Parathyroid adenoma (tissue), 2 donors: Measurements from ENCODE around the gene CCDC122.

ENCODE experiments used
- H2AFZ ChIP-seq: fragments of 300-600 bp; sonication (generic); one replicate; pipeline ENCODE4 v1.7.0; 2017; ENCODE audit warnings: antibody characterized with exemption, mild to moderate bottlenecking
- H3K27ac ChIP-seq: fragments of 300-600 bp; sonication (generic); one replicate; pipeline ENCODE4 v1.7.0; 2017
- H3K27me3 ChIP-seq: fragments of 300-600 bp; sonication (generic); one replicate; pipeline ENCODE4 v1.7.0; 2017; ENCODE audit warnings: low read length; ENCODE audit not compliant: control insufficient read depth, insufficient read depth
- H3K36me3 ChIP-seq: fragments of 300-600 bp; sonication (generic); one replicate; pipeline ENCODE4 v1.7.0; 2017; ENCODE audit warnings: low read length; ENCODE audit not compliant: control insufficient read depth, insufficient read depth
- H3K4me1 ChIP-seq: fragments of 300-600 bp; sonication (generic); one replicate; pipeline ENCODE4 v1.7.0; 2017; ENCODE audit warnings: control low read depth
- H3K4me2 ChIP-seq: fragments of 300-600 bp; sonication (generic); one replicate; pipeline ENCODE4 v1.7.0; 2017; ENCODE audit warnings: low read length
- H3K4me3 ChIP-seq: fragments of 300-600 bp; sonication (generic); one replicate; pipeline ENCODE4 v1.7.0; 2017; ENCODE audit warnings: low read depth, low read length
- H3K79me2 ChIP-seq: fragments of 300-600 bp; sonication (generic); one replicate; pipeline ENCODE4 v1.7.0; 2017; ENCODE audit warnings: control low read depth
- H3K9ac ChIP-seq: fragments of 300-600 bp; sonication (generic); one replicate; pipeline ENCODE4 v1.7.0; 2017; ENCODE audit warnings: mild to moderate bottlenecking
- H3K9me3 ChIP-seq: fragments of 300-600 bp; sonication (generic); one replicate; pipeline ENCODE4 v1.7.0; 2017; ENCODE audit warnings: low read length; ENCODE audit not compliant: control insufficient read depth
- CTCF ChIP-seq: fragments of 300-600 bp; sonication (generic); IDR thresholded peaks from one replicate; pipeline ENCODE4 v1.7.0; 2017; ENCODE audit warnings: antibody characterized with exemption, mild to moderate bottlenecking
- donor health status: primary hyperparathyroidism.

CCDC122 gene

DNA sequence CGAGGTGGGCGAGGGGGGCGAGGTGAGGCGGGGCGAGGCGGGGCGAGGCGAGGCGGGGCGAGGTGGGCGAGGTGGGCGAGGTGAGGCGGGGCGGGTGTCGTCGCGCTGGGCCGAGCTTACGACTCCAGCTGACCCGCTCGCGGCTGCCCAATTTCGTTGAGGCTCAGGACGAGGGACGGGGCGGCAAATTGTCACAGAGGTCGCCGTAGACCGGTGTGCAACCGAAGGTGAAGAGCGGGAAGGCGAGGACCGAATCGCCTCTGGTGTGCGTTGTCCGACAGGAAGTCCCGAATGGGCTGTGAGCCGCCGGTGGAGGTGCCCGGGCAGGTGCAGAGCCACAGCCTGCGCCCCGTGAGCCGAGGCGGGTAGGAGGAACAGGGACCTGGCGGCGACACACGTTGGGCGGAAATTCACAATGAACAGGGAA is 228 bp upstream of the CCDC122 start, which contains the start of gene LACC1:
TSS of gene LACC1 (plus strand) at position 150 of the 427 bp plus-strand sequence. CDS start 1,082 bp downstream, outside the sequence.
- Histone ChIP-seq H3K4me1 (peaks cover 4% of the 10 kb centered on the region), H3K9me3 (no peaks in the 10 kb centered on the region), H3K27me3 (no peaks in the 10 kb centered on the region), H3K79me2 (no peaks in the 10 kb centered on the region), H3K36me3 (no peaks in the 10 kb centered on the region), H2AFZ (peak within 1 kb of the TSS; percentile 97), H3K27ac (peak within 1 kb of the TSS; percentile 98), H3K4me3 (peak within 1 kb of the TSS; percentile 72), H3K9ac (peak within 1 kb of the TSS; percentile 94), H3K4me2 (peak within 1 kb of the TSS; percentile 54)
- TF ChIP-seq CTCF, result no peak

GRCh38 chr13:43877766-43878165 is 1.8 kb downstream of the CCDC122 start:
- Histone ChIP-seq H3K4me3 (peak overlapping the region; percentile 72), H3K9me3 (no peaks in the 10 kb centered on the region), H3K36me3 (no peaks in the 10 kb centered on the region), H3K27ac (no peak overlapping the region), H3K9ac (no peak overlapping the region), H3K4me1 (peaks cover 4% of the 10 kb centered on the region), H2AFZ (no peak overlapping the region), H3K4me2 (peak overlapping the region; percentile 54), H3K27me3 (no peaks in the 10 kb centered on the region), H3K79me2 (no peaks in the 10 kb centered on the region)
- TF ChIP-seq CTCF, result no peak

DNA sequence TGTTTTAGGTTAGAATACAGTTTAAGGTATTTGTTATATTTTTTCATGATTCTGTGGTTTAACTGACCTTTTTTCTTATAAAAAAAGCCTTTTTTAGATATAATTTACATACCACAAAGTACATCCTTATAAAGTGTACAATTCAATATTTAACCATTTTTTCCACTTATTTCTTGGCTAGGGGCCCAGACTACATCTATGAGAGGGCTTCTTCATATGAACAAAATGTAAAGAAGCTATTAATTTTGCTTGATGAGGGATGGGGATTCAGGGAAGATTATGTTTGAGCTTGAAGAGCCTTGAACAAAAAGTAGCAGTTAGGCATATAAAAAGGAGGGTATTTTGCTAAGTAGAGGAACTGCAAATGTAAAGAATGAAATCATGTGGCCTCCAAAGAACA is 2.2 kb downstream of the CCDC122 start:
- Histone ChIP-seq H3K4me3 (no peak overlapping the region), H3K4me1 (peaks cover 4% of the 10 kb centered on the region), H3K9me3 (no peaks in the 10 kb centered on the region), H2AFZ (no peak overlapping the region), H3K79me2 (no peaks in the 10 kb centered on the region), H3K27me3 (no peaks in the 10 kb centered on the region), H3K9ac (no peak overlapping the region), H3K4me2 (no peak overlapping the region), H3K36me3 (no peaks in the 10 kb centered on the region), H3K27ac (no peak overlapping the region)
- no peak for TF ChIP-seq CTCF

DNA sequence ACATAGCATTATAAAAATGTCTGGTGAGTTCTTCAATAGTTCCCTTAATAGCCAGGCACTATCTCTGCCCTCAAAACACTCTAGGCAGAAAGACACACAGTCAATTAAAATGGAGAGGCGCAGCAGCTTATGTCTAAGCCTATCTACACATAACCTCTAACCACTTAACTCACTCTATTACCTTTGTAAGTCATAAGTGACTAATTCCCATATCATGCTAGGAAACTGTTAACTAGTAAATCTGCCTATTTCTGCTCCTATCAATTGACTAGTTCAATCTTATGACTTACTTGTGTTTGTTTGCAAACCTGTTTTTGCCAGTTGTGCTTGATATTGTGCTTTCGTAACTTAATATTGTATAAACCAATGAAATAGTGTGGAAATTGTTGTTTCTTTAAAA is 3.2 kb downstream of the CCDC122 start:
- Histone ChIP-seq H3K27ac (no peak overlapping the region), H2AFZ (no peak overlapping the region), H3K36me3 (no peaks in the 10 kb centered on the region), H3K79me2 (no peaks in the 10 kb centered on the region), H3K4me2 (no peak overlapping the region), H3K9me3 (no peaks in the 10 kb centered on the region), H3K4me3 (no peak overlapping the region), H3K4me1 (peaks cover 4% of the 10 kb centered on the region), H3K9ac (no peak overlapping the region), H3K27me3 (no peaks in the 10 kb centered on the region)
- no peak for TF ChIP-seq CTCF

- Histone ChIP-seq H3K4me2 (no peak overlapping the region), H3K36me3 (no peaks in the 10 kb centered on the region), H3K27me3 (no peaks in the 10 kb centered on the region), H3K27ac (no peak overlapping the region), H3K9me3 (no peaks in the 10 kb centered on the region), H3K4me3 (no peak overlapping the region), H3K79me2 (no peaks in the 10 kb centered on the region), H2AFZ (no peak overlapping the region), H3K4me1 (peaks cover 4% of the 10 kb centered on the region), H3K9ac (no peak overlapping the region)
- peak; percentile 44 for TF ChIP-seq CTCF
These were observed 4.9 kb downstream of the CCDC122 start for GRCh38 chr13:43874504-43875092.
